ENCODE data around the gene KDELR3.

The KDELR3 gene

DNA sequence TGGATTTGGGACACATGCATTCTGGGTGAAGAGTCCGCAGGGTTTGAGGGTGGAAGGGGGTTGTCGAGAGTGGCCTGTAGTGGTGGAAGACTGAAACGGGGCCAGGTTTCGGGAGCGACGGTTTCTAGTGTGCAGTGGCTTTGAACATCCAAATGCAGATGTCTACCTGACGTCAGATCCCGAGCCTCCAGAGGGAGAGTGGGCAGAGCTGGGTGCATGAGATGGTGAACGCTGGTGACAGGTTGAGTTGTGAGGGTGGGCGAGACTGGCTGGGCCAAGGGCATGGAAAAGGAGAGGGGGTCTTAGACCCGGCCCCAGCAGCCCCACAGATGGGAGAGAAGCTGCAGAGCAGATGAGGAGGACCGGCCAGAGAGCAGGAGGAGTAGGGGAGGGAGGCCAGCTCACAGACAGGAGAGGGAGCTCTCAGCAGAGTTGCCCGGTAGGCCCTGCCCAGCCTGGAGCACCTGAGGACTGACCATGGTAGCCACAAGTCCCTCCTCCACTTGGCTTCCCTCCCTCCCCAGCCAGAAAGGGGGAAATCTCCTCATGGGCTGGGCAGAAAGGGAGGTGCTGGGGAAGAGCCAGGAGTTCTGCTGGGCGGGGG, 27.0 kb upstream of the KDELR3 start:
- no peak overlapping the region for H3K4me2 ChIP-seq (ENCODE audit: low read length)
- no peak overlapping the region for H2BK5ac ChIP-seq (ENCODE audit: low read depth, low read length, poor library complexity)
- no peak overlapping the region for H3K4me3 ChIP-seq (ENCODE audit: low read depth, low read length)
- no peaks in the 10 kb centered on the region for H3K27me3 ChIP-seq (ENCODE audit: insufficient read depth, low read length)
- no peaks in the 10 kb centered on the region for H3K79me1 ChIP-seq (ENCODE audit: low read length)
- no peaks in the 10 kb centered on the region for H3K4me1 ChIP-seq (ENCODE audit: control insufficient read depth in 1 of 2, insufficient read depth in 2 of 2, low read length in 2 of 2)
- H2BK120ac ChIP-seq (ENCODE audit: insufficient read depth, low read length, poor library complexity), result no peak overlapping the region
- H2AK5ac ChIP-seq (ENCODE audit: low read length), result no peak overlapping the region
- peaks cover 4% of the 10 kb centered on the region for H3K9me3 ChIP-seq (ENCODE audit: insufficient read depth, low read depth, low read length)
- H4K8ac ChIP-seq (ENCODE audit: low read depth, low read length), result no peak overlapping the region
- H2BK12ac ChIP-seq (ENCODE audit: low read length), result no peak overlapping the region
- no peaks in the 10 kb centered on the region for H3K79me2 ChIP-seq (ENCODE audit: control insufficient read depth, insufficient read depth, low read length, poor library complexity)
- H3K9ac ChIP-seq (ENCODE audit: low read length), result no peak overlapping the region
- no peaks in the 10 kb centered on the region for H3K36me3 ChIP-seq (ENCODE audit: control insufficient read depth in 1 of 2, insufficient read depth in 2 of 2, low read length in 2 of 2)
- H3K18ac ChIP-seq (ENCODE audit: low read length), result no peak overlapping the region
- no peak overlapping the region for H3K4ac ChIP-seq (ENCODE audit: low read depth, low read length)
- H3K23ac ChIP-seq (ENCODE audit: low read length), result no peak overlapping the region
- no peak overlapping the region for H3K27ac ChIP-seq (ENCODE audit: low read depth, low read length)
- no peak overlapping the region for H4K91ac ChIP-seq (ENCODE audit: low read depth, low read length)
- no CpG with 5 or more reads among the region's 14 CpGs for WGBS (ENCODE audit: extremely low coverage, insufficient coverage, insufficient read length)
- DNase-seq, result no peak
- no peak overlapping the region for H2AFZ ChIP-seq (ENCODE audit: insufficient read depth, low read length, poor library complexity)
- no peak overlapping the region for H3K14ac ChIP-seq (ENCODE audit: low read length)
- H4K12ac ChIP-seq (ENCODE audit: low read depth, low read length), result no peak overlapping the region

DNA sequence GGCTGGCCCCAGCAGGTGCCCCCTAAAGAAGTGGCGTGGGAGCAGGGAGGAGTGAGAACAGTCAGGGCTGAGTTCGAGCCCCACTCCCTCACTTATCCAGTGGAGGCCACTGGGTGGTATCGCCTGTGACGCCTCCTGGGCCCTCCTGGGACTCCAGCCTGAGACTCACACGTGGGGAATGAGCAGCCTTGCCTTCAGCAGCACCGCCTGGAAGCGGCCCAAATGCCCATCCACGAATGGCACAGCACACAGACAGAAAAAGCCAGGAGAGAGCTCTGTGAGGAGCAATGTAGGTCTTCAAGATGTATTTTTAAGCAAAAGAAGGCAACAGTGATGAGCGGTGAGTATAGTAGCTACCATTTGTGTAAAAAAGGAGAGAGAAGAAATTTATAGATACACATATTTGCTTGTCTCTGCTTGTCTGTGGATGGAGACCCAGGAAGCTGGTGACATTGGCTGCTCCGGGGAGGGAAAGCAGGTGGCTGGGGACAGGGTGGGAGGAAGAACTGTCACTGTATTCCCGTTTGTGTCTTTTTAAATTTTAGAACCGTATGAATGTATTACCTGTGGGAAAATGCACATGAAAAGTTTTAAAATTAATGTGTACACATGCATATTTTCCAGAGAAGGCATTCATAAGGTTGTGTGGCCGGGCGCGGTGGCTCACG, 26.1 kb upstream of the KDELR3 start:
- Histone ChIP-seq H3K79me2 (ENCODE audit: control insufficient read depth, insufficient read depth, low read length, poor library complexity) (no peaks in the 10 kb centered on the region), H2AK5ac (ENCODE audit: low read length) (no peak overlapping the region), H3K23ac (ENCODE audit: low read length) (no peak overlapping the region), H3K14ac (ENCODE audit: low read length) (no peak overlapping the region), H3K79me1 (ENCODE audit: low read length) (no peaks in the 10 kb centered on the region), H3K9ac (ENCODE audit: low read length) (no peak overlapping the region), H2BK5ac (ENCODE audit: low read depth, low read length, poor library complexity) (no peak overlapping the region), H2BK12ac (ENCODE audit: low read length) (no peak overlapping the region), H3K36me3 (ENCODE audit: control insufficient read depth in 1 of 2, insufficient read depth in 2 of 2, low read length in 2 of 2) (no peaks in the 10 kb centered on the region), H4K12ac (ENCODE audit: low read depth, low read length) (no peak overlapping the region), H3K4me2 (ENCODE audit: low read length) (no peak overlapping the region), H3K4me1 (ENCODE audit: control insufficient read depth in 1 of 2, insufficient read depth in 2 of 2, low read length in 2 of 2) (no peaks in the 10 kb centered on the region), H3K9me3 (ENCODE audit: insufficient read depth, low read depth, low read length) (peaks cover 5% of the 10 kb centered on the region), H3K27ac (ENCODE audit: low read depth, low read length) (no peak overlapping the region), H4K8ac (ENCODE audit: low read depth, low read length) (no peak overlapping the region), H3K27me3 (ENCODE audit: insufficient read depth, low read length) (no peaks in the 10 kb centered on the region), H3K18ac (ENCODE audit: low read length) (no peak overlapping the region), H2AFZ (ENCODE audit: insufficient read depth, low read length, poor library complexity) (no peak overlapping the region), H3K4ac (ENCODE audit: low read depth, low read length) (no peak overlapping the region), H4K91ac (ENCODE audit: low read depth, low read length) (no peak overlapping the region), H3K4me3 (ENCODE audit: low read depth, low read length) (no peak overlapping the region), H2BK120ac (ENCODE audit: insufficient read depth, low read length, poor library complexity) (no peak overlapping the region)
- no CpG with 5 or more reads among the region's 16 CpGs for WGBS (ENCODE audit: extremely low coverage, insufficient coverage, insufficient read length)
- no peak for DNase-seq

GRCh38 chr22:38442967-38443627, 24.8 kb upstream of the KDELR3 start:
- Histone ChIP-seq H3K4me1 (ENCODE audit: control insufficient read depth in 1 of 2, insufficient read depth in 2 of 2, low read length in 2 of 2) (no peaks in the 10 kb centered on the region), H3K36me3 (ENCODE audit: control insufficient read depth in 1 of 2, insufficient read depth in 2 of 2, low read length in 2 of 2) (no peaks in the 10 kb centered on the region), H2AK5ac (ENCODE audit: low read length) (no peak overlapping the region), H3K79me1 (ENCODE audit: low read length) (no peaks in the 10 kb centered on the region), H2BK12ac (ENCODE audit: low read length) (no peak overlapping the region), H3K4me2 (ENCODE audit: low read length) (no peak overlapping the region), H4K8ac (ENCODE audit: low read depth, low read length) (no peak overlapping the region), H3K9me3 (ENCODE audit: insufficient read depth, low read depth, low read length) (peaks cover 5% of the 10 kb centered on the region), H3K79me2 (ENCODE audit: control insufficient read depth, insufficient read depth, low read length, poor library complexity) (no peaks in the 10 kb centered on the region), H4K12ac (ENCODE audit: low read depth, low read length) (no peak overlapping the region), H3K14ac (ENCODE audit: low read length) (no peak overlapping the region), H3K18ac (ENCODE audit: low read length) (no peak overlapping the region), H4K91ac (ENCODE audit: low read depth, low read length) (no peak overlapping the region), H3K23ac (ENCODE audit: low read length) (no peak overlapping the region), H2BK120ac (ENCODE audit: insufficient read depth, low read length, poor library complexity) (no peak overlapping the region), H2BK5ac (ENCODE audit: low read depth, low read length, poor library complexity) (no peak overlapping the region), H3K4me3 (ENCODE audit: low read depth, low read length) (peak overlapping the region; percentile 30), H3K9ac (ENCODE audit: low read length) (no peak overlapping the region), H3K27ac (ENCODE audit: low read depth, low read length) (no peak overlapping the region), H3K4ac (ENCODE audit: low read depth, low read length) (no peak overlapping the region), H2AFZ (ENCODE audit: insufficient read depth, low read length, poor library complexity) (no peak overlapping the region), H3K27me3 (ENCODE audit: insufficient read depth, low read length) (no peaks in the 10 kb centered on the region)
- DNase-seq, result no peak
- no CpG with 5 or more reads among the region's 13 CpGs for WGBS (ENCODE audit: extremely low coverage, insufficient coverage, insufficient read length)

- Histone ChIP-seq H3K4ac (ENCODE audit: low read depth, low read length) (no peak overlapping the region), H3K79me1 (ENCODE audit: low read length) (no peaks in the 10 kb centered on the region), H3K36me3 (ENCODE audit: control insufficient read depth in 1 of 2, insufficient read depth in 2 of 2, low read length in 2 of 2) (no peaks in the 10 kb centered on the region), H4K8ac (ENCODE audit: low read depth, low read length) (no peak overlapping the region), H3K18ac (ENCODE audit: low read length) (no peak overlapping the region), H3K23ac (ENCODE audit: low read length) (no peak overlapping the region), H2BK5ac (ENCODE audit: low read depth, low read length, poor library complexity) (no peak overlapping the region), H3K27me3 (ENCODE audit: insufficient read depth, low read length) (no peaks in the 10 kb centered on the region), H4K91ac (ENCODE audit: low read depth, low read length) (no peak overlapping the region), H4K12ac (ENCODE audit: low read depth, low read length) (no peak overlapping the region), H2AK5ac (ENCODE audit: low read length) (no peak overlapping the region), H3K14ac (ENCODE audit: low read length) (no peak overlapping the region), H3K27ac (ENCODE audit: low read depth, low read length) (no peak overlapping the region), H3K4me2 (ENCODE audit: low read length) (no peak overlapping the region), H3K9me3 (ENCODE audit: insufficient read depth, low read depth, low read length) (peaks cover 5% of the 10 kb centered on the region), H3K4me1 (ENCODE audit: control insufficient read depth in 1 of 2, insufficient read depth in 2 of 2, low read length in 2 of 2) (no peaks in the 10 kb centered on the region), H2BK12ac (ENCODE audit: low read length) (no peak overlapping the region), H2BK120ac (ENCODE audit: insufficient read depth, low read length, poor library complexity) (no peak overlapping the region), H3K79me2 (ENCODE audit: control insufficient read depth, insufficient read depth, low read length, poor library complexity) (no peaks in the 10 kb centered on the region), H3K4me3 (ENCODE audit: low read depth, low read length) (peak overlapping the region; percentile 30), H3K9ac (ENCODE audit: low read length) (no peak overlapping the region), H2AFZ (ENCODE audit: insufficient read depth, low read length, poor library complexity) (no peak overlapping the region)
- DNase-seq, result no peak
- WGBS (ENCODE audit: extremely low coverage, insufficient coverage, insufficient read length), result no CpG with 5 or more reads among the region's 21 CpGs
Observed at GRCh38 chr22:38443628-38444521, 24.0 kb upstream of the KDELR3 start.
